Cardiac muscle cell (in vitro differentiated cells and primary cell): ENCODE data around the gene ABLIM1. TPM values are rescaled to one million over a fixed set of nuclear protein-coding genes. Genes with fewer than 3 reads are reported as not detected.

Experiments
- DNase-seq, 2 donors: peaks; one replicate each; pipeline versions ENCODE4 v3.0.0 to v3.0.0-alpha.2; 2010 to 2017; ENCODE audit warnings: low read depth in 1 of 2, low spot score in 1 of 2
- H3K27ac ChIP-seq: fragments of 200-600 bp; sonication (generic); 2 replicates; pipeline ENCODE4 v1.5.1; 2016
- H3K27me3 ChIP-seq: fragments of 200-600 bp; sonication (generic); 2 replicates; pipeline ENCODE4 v1.6.0; 2016; ENCODE audit warnings: control low read depth
- H3K36me3 ChIP-seq: fragments of 200-600 bp; sonication (generic); 2 replicates; pipeline ENCODE4 v1.5.1; 2016; ENCODE audit warnings: control low read depth
- H3K4me1 ChIP-seq: fragments of 200-600 bp; sonication (generic); 2 replicates; pipeline ENCODE4 v1.8.1; 2017; ENCODE audit warnings: low read depth, mild to moderate bottlenecking, mixed run types
- H3K4me3 ChIP-seq: fragments of 200-600 bp; sonication (generic); 2 replicates; pipeline ENCODE4 v1.5.1; 2016; ENCODE audit warnings: mild to moderate bottlenecking
- H3K9me3 ChIP-seq: fragments of 200-600 bp; sonication (generic); 2 replicates; pipeline ENCODE4 v1.5.1; 2017; ENCODE audit warnings: low read depth, mild to moderate bottlenecking, control low read depth
- CTCF ChIP-seq: IDR thresholded peaks from 2 replicates; pipeline ENCODE4 v1.5.1; 2012; ENCODE audit warnings: low read depth, mild to moderate bottlenecking, low read length
- polyA plus RNA-seq: library from polyadenylated mRNA; unstranded; fragments of >200 nt; fragmentation: Nextera tagmentation; extraction: Ambion mirVana; gene quantifications from 2 replicates; pipeline ENCODE4 v1.2.1, GENCODE V29; 2016
- total RNA-seq: library from RNA; depleted of rRNA; stranded (reverse); fragments of >200 nt; gene quantifications from 2 replicates; pipeline ENCODE4 v1.2.3, GENCODE V29; 2016

Gene ABLIM1
- total and polyA plus RNA-seq, 2 experiments from 2014 or later: 105 to 148 TPM

DNA sequence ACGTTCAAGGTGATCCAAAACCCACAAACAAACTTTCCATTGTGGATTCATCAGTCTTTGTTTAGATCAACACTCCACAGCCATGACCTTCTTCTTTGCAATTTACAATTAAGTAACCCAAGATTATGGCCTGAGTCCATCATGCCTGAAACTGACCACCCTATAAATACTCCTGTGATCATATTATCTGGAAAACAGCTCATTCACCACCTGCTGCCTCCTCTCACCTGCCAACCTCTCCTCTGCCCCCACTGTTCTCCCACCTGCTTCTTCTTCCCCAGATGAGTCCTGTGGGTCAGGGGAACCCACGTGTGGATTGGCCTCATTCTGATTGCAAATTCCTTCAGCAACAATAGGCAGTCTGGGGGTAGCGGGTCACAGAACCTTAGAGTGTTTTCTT, 81.4 kb downstream of the ABLIM1 start:
- H3K4me1 ChIP-seq: peaks cover 4% of the 10 kb centered on the region
- peaks cover 7% of the 10 kb centered on the region for H3K36me3 ChIP-seq
- H3K4me3 ChIP-seq: no peak overlapping the region
- DNase-seq: no peak
- no peak overlapping the region for H3K27ac ChIP-seq
- no peaks in the 10 kb centered on the region for H3K9me3 ChIP-seq
- H3K27me3 ChIP-seq: no peaks in the 10 kb centered on the region
- TF ChIP-seq CTCF: no peak

DNA sequence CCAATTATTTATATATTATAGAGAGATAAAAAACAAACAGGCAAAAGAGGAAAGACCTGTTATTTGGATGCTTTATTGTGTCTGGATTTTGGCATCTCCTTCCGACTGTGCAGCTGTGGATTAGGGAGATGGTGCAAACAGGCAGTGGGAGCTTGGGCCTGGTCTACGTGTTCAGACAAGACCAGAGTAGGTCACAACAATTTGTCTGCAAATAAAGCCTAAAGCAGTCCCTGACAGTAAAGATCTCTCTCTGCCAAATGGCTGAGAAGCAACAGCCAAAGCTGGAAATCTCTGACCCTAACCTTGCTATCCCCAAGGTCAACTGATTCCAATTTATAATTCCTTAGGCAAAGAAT, 82.0 kb downstream of the ABLIM1 start:
- peaks cover 7% of the 10 kb centered on the region for H3K36me3 ChIP-seq
- no peak overlapping the region for H3K4me3 ChIP-seq
- TF ChIP-seq CTCF: no peak
- H3K27ac ChIP-seq: no peak overlapping the region
- H3K4me1 ChIP-seq: peaks cover 4% of the 10 kb centered on the region
- no peaks in the 10 kb centered on the region for H3K9me3 ChIP-seq
- H3K27me3 ChIP-seq: no peaks in the 10 kb centered on the region
- DNase-seq: no peak

DNA sequence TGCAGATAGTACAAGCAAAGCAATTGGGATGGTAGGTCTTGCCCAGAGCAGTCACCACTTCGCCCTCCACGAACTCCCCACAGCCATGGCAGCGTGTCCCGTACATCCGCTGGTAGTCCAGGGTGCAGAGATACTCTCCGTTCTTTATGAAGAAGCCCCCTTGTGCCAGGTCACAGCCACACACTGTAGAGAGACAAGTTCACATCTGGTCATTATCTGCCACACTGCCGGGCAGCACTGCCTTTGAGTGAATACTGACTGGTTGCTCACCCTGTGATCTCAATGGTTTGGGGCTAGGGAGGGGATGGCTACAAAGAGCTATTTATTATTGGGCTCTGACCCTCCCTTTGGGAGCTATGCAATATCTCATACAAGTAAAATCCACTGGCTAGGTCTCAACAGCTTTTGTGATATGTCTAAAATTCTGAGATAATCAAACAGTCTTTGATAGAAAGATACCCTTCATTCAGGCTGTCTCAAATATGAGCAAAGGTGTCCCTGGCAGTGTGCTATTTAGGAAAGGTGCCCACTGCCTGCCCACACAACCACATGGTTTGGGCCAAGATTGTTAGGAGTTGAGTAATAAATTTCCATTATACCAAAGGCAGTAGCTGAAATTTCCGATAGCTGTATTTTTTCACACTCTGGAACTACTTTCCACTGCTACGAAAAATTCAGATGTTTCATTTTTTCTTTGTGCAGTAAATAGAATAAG, 82.5 kb downstream of the ABLIM1 start:
- no peak for DNase-seq
- TF ChIP-seq CTCF: no peak
- H3K4me3 ChIP-seq: no peak overlapping the region
- no peaks in the 10 kb centered on the region for H3K9me3 ChIP-seq
- H3K27ac ChIP-seq: no peak overlapping the region
- peaks cover 7% of the 10 kb centered on the region for H3K36me3 ChIP-seq
- peaks cover 4% of the 10 kb centered on the region for H3K4me1 ChIP-seq
- no peaks in the 10 kb centered on the region for H3K27me3 ChIP-seq

DNA sequence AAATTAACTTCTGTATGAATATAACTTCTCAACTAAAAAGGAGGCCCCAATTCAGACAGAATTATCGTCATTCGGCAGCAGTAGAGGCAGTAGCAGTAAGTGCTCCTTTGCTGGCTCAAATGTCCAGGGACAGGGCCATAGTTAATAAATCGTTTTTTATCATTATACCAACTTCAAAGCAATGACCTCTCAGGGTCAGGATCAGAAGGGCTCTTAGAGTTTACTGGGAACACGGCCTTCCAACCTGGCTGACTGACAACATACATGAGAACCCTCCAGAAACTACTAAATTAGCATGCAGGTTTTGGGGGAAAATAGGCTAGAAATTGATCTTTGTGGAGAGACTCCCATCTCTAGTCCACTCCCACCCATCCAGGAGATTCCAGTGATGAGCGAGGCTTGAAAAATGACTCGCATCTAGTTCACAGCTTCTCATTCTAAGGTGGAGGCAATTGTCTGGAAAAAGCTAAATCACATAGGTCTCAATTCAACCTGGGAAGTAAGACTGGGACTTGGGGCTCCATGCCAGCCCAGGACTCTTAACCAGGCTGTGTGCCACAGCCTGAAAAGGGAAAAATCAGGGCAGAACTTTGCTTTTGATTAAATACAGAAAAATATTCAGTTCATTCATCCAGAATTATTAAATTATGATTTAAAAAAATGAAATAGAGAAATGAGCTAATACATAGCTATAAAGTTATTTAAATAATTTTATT, 84.6 kb downstream of the ABLIM1 start:
- Histone ChIP-seq H3K27ac (no peak overlapping the region), H3K4me3 (no peak overlapping the region), H3K4me1 (peaks cover 4% of the 10 kb centered on the region), H3K36me3 (peaks cover 14% of the 10 kb centered on the region), H3K27me3 (no peaks in the 10 kb centered on the region), H3K9me3 (no peaks in the 10 kb centered on the region)
- no peak for TF ChIP-seq CTCF
- DNase-seq: no peak

- no peak overlapping the region for H3K4me3 ChIP-seq
- H3K9me3 ChIP-seq: no peaks in the 10 kb centered on the region
- H3K4me1 ChIP-seq: peaks cover 4% of the 10 kb centered on the region
- DNase-seq: no peak
- H3K36me3 ChIP-seq: peaks cover 16% of the 10 kb centered on the region
- TF ChIP-seq CTCF: no peak
- H3K27me3 ChIP-seq: no peaks in the 10 kb centered on the region
- no peak overlapping the region for H3K27ac ChIP-seq
These were observed 86.6 kb downstream of the ABLIM1 start for GRCh38 chr10:114571316-114571999.
